HS-27A (cell line): Measurements from ENCODE around the gene ZMYND8.
"Not testable (repeated sequence)": the region's sequence is repeated elsewhere in the genome, so short reads cannot be mapped to it uniquely, and the experiment has no call there.

Source experiments
- DNase-seq: peaks from one replicate; pipeline ENCODE4 v3.0.0-alpha.2; 2012; ENCODE audit warnings: low read depth, missing footprints

The ZMYND8 gene

GRCh38 chr20:47286681-47287080 lies 69.8 kb downstream of the ZMYND8 start:
- DNase-seq, result no peak

- no peak for DNase-seq
Measured at GRCh38 chr20:47285189-47285588, 71.3 kb downstream of the ZMYND8 start.

- no peak for DNase-seq
Measured at GRCh38 chr20:47284373-47284772, 72.1 kb downstream of the ZMYND8 start.

- no peak for DNase-seq
Measured at GRCh38 chr20:47283411-47283810, 73.1 kb downstream of the ZMYND8 start.

- no peak for DNase-seq
Measured at GRCh38 chr20:47282864-47283263, 73.6 kb downstream of the ZMYND8 start.

GRCh38 chr20:47281376-47281775 lies 75.1 kb downstream of the ZMYND8 start:
- no peak for DNase-seq

GRCh38 chr20:47280668-47281067 lies 75.8 kb downstream of the ZMYND8 start:
- DNase-seq, result no peak

GRCh38 chr20:47280228-47280627 lies 76.3 kb downstream of the ZMYND8 start:
- no peak for DNase-seq

GRCh38 chr20:47278907-47279348 lies 77.6 kb downstream of the ZMYND8 start:
- no peak for DNase-seq

- DNase-seq, result not testable (repeated sequence)
Measured at GRCh38 chr20:47277535-47277872, 79.0 kb downstream of the ZMYND8 start.

GRCh38 chr20:47276851-47277534 lies 79.5 kb downstream of the ZMYND8 start:
- DNase-seq, result no peak

- no peak for DNase-seq
Measured at GRCh38 chr20:47276251-47276650, 80.2 kb downstream of the ZMYND8 start.

- no peak for DNase-seq
Measured at GRCh38 chr20:47275548-47275947, 81.0 kb downstream of the ZMYND8 start.

- peak; percentile 79 for DNase-seq
Measured at GRCh38 chr20:47274401-47275108, 81.9 kb downstream of the ZMYND8 start.

- DNase-seq, result peak; percentile 23
Measured at GRCh38 chr20:47273591-47274235, 82.8 kb downstream of the ZMYND8 start.

- peak; percentile 68 for DNase-seq
Measured at GRCh38 chr20:47272893-47273590, 83.5 kb downstream of the ZMYND8 start.

- no peak for DNase-seq
Measured at GRCh38 chr20:47271046-47271615, 85.4 kb downstream of the ZMYND8 start.

- DNase-seq, result no peak
Measured at GRCh38 chr20:47269309-47270165, 87.0 kb downstream of the ZMYND8 start.

GRCh38 chr20:47267621-47268020 lies 88.9 kb downstream of the ZMYND8 start:
- DNase-seq, result no peak

GRCh38 chr20:47266847-47267515 lies 89.5 kb downstream of the ZMYND8 start:
- DNase-seq, result no peak

- no peak for DNase-seq
Measured at GRCh38 chr20:47265984-47266383, 90.5 kb downstream of the ZMYND8 start.
